Gastrocnemius medialis (tissue), 4 donors: Measurements from ENCODE around the gene SHCBP1L. TPM values are rescaled to one million over a fixed set of nuclear protein-coding genes. Genes with fewer than 3 reads are reported as not detected.

ENCODE experiments used
- ATAC-seq, 2 donors: fragments of 150-250 bp; one replicate each; pipeline ENCODE4 v1.9.1; 2016
- DNase-seq, 2 donors: peaks; one replicate each; pipeline ENCODE4 v3.0.0-alpha.2; 2019
- H3K27ac ChIP-seq, 4 donors: fragments of 200-600 bp; sonication (generic); 1 replicate in 1 of 4; 2 replicates in 3 of 4; pipeline ENCODE4 v1.5.1; 2016 to 2018; ENCODE audit warnings: mild to moderate bottlenecking in 2 of 4, moderate library complexity in 1 of 4
- H3K27me3 ChIP-seq, 3 donors: fragments of 200-600 bp; sonication (generic) in 2 of 3; 1 replicate in 1 of 3; 2 replicates in 2 of 3; pipeline versions ENCODE4 v1.5.1 to v1.6.0; 2016 to 2019; ENCODE audit warnings: mild to moderate bottlenecking in 1 of 3, moderate library complexity in 1 of 3
- H3K36me3 ChIP-seq, 2 donors: fragments of 200-600 bp; sonication (generic) in 1 of 2; one replicate each; pipeline ENCODE4 v1.5.1; 2017 to 2018
- H3K4me1 ChIP-seq, 2 donors: fragments of 200-600 bp; sonication (generic) in 1 of 2; one replicate each; pipeline ENCODE4 v1.5.1; 2016 to 2017; ENCODE audit warnings: mild to moderate bottlenecking in 2 of 2
- H3K4me3 ChIP-seq, 4 donors: fragments of 200-600 bp; sonication (generic) in 3 of 4; 1 replicate in 1 of 4; 2 replicates in 3 of 4; pipeline ENCODE4 v1.5.1; 2016 to 2019; ENCODE audit warnings: mild to moderate bottlenecking in 2 of 4
- H3K9me3 ChIP-seq, 3 donors: fragments of 200-600 bp; sonication (generic) in 2 of 3; 1 replicate in 1 of 3; 2 replicates in 2 of 3; pipeline ENCODE4 v1.5.1; 2016 to 2019
- CTCF ChIP-seq, 5 experiments: fragments of 450-650 bp in 3 of 5; fragments of 200-600 bp in 2 of 5; sonication (generic) in 2 of 5; IDR thresholded peaks in 4 of 5; conservative IDR thresholded peaks in 1 of 5; 1 replicate in 4 of 5; 2 replicates in 1 of 5; pipeline ENCODE4 v1.5.1; 2016 to 2019; ENCODE audit warnings: antibody characterized with exemption in 5 of 5, mild to moderate bottlenecking in 3 of 5, moderate library complexity in 3 of 5
- POLR2A ChIP-seq, 2 donors: fragments of 450-650 bp; IDR thresholded peaks; one replicate each; pipeline ENCODE4 v1.6.1; 2017; ENCODE audit warnings: antibody characterized with exemption in 2 of 2, mild to moderate bottlenecking in 2 of 2, moderate library complexity in 2 of 2
- in situ Hi-C, 4 donors: fragments of 200-750 bp; cut with MboI; loops; one replicate each; pipeline versions ENCODE4 v1.15.0 to v1.8.0; 2017; ENCODE audit warnings: low sequenced_read_pairs in 4 of 4
- intact Hi-C: fragments of 100-400 bp; cut with DNase I; formaldehyde crosslinking; loops from one replicate; pipeline ENCODE4 v1.15.1; 2023; ENCODE audit warnings: low total_unique reads
- total RNA-seq, 4 donors: library from RNA; depleted of rRNA; stranded (reverse); fragments of >200 nt; gene quantifications; one replicate each; pipeline versions ENCODE4 v1.1.0 to v1.2.3, GENCODE V29; 2016

SHCBP1L gene
- total RNA-seq, 4 donors from 2014 or later: not detected

- no peak for DNase-seq
- Histone ChIP-seq H3K4me1 (peaks cover 0 to 6% of the 10 kb centered on the region in 2 donors), H3K36me3 (no peaks in the 10 kb centered on the region), H3K9me3 (no peaks in the 10 kb centered on the region), H3K27me3 (no peaks in the 10 kb centered on the region), H3K27ac (no peak overlapping the region), H3K4me3 (no peak overlapping the region)
- intact Hi-C loops (no loop called here), in situ Hi-C loops (no loop called here)
- no peak for TF ChIP-seq POLR2A (IDR thresholded peaks at IDR 0.05)
- no peak for TF ChIP-seq CTCF (IDR thresholded peaks at IDR 0.05 in 4 of 5, conservative IDR thresholded peaks at IDR 0.05 in 1 of 5)
- no peak for ATAC-seq
These were observed 31.7 kb upstream of the SHCBP1L start for GRCh38 chr1:182984621-182985020.

DNA sequence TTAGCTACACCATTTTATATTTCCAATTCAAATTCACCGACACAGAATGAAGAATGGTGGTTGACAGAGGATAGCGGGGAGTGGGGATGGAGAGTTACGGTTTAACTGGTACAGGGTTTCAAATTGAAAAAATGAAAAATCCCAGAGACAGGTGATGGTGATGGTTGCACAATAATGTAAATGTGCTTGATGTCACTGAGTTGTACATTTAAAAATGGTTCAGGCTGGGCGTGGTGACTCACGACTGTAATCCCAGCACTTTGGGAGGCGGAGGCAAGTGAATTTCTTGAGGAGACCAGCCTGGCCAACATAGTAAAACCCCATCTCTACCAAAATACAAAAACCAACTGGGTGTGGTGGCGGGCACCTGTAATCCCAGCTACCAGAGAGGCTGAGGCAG, 31.2 kb upstream of the SHCBP1L start:
- peaks cover 0 to 6% of the 10 kb centered on the region in 2 donors for H3K4me1 ChIP-seq
- no peak overlapping the region for H3K4me3 ChIP-seq
- no peaks in the 10 kb centered on the region for H3K36me3 ChIP-seq
- no peaks in the 10 kb centered on the region for H3K9me3 ChIP-seq
- intact Hi-C loops: no loop called here
- H3K27ac ChIP-seq: no peak overlapping the region
- in situ Hi-C loops: no loop called here
- H3K27me3 ChIP-seq: no peaks in the 10 kb centered on the region
- no peak for DNase-seq
- TF ChIP-seq POLR2A (IDR thresholded peaks at IDR 0.05) (no peak), CTCF (IDR thresholded peaks at IDR 0.05 in 4 of 5, conservative IDR thresholded peaks at IDR 0.05 in 1 of 5) (no peak)
- ATAC-seq: no peak

DNA sequence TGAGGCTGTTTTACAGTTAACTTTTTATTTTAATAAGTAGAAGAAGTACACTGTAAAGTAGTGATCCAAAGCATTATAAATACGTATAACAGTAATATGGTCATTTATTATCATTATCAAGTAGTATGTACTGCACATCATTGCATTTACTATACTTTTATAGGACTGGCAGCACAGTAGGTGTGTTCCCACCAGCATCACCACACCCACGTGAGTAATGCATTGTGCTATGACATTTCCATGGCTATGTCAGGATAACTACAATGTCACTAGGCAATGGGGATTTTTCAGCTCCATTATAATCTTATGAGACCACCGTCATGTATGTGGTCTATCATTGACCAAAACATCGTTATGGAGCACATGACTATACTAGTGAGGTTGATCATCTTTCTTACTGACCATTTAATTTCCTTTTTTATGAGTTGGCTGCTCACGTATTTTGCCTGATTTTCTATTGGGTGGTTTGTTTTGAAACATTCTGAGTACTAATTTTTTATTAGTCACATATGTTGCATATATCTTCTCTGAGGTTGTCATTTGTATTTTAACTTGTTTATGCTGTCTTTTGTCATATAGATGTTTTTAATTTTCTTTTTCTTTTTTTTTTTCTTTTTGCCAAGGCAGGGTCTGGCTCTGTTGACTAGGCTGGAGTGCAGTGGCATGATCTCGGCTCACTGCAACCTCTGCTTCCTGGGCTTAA, 25.3 kb upstream of the SHCBP1L start:
- H3K27me3 ChIP-seq: no peaks in the 10 kb centered on the region
- no peaks in the 10 kb centered on the region for H3K9me3 ChIP-seq
- no peak overlapping the region for H3K4me3 ChIP-seq
- in situ Hi-C loops (no loop called here), intact Hi-C loops (no loop called here)
- TF ChIP-seq POLR2A (IDR thresholded peaks at IDR 0.05) (no peak), CTCF (IDR thresholded peaks at IDR 0.05 in 4 of 5, conservative IDR thresholded peaks at IDR 0.05 in 1 of 5) (no peak)
- H3K36me3 ChIP-seq: no peaks in the 10 kb centered on the region
- no peak overlapping the region for H3K27ac ChIP-seq
- DNase-seq (no peak), ATAC-seq (no peak)
- no peaks in the 10 kb centered on the region for H3K4me1 ChIP-seq

- in situ Hi-C loops (no loop called here), intact Hi-C loops (no loop called here)
- ATAC-seq: no peak
- Histone ChIP-seq H3K27ac (no peak overlapping the region), H3K9me3 (no peaks in the 10 kb centered on the region), H3K36me3 (no peaks in the 10 kb centered on the region), H3K4me3 (no peak overlapping the region), H3K27me3 (no peaks in the 10 kb centered on the region), H3K4me1 (no peaks in the 10 kb centered on the region)
- DNase-seq: no peak
- TF ChIP-seq POLR2A (IDR thresholded peaks at IDR 0.05) (no peak), CTCF (IDR thresholded peaks at IDR 0.05 in 4 of 5, conservative IDR thresholded peaks at IDR 0.05 in 1 of 5) (no peak)
These were observed 24.5 kb upstream of the SHCBP1L start for GRCh38 chr1:182977480-182977879.
